ENCODE results near the gene ARHGAP15. TPM values are rescaled to one million over a fixed set of nuclear protein-coding genes. Genes with fewer than 3 reads are reported as not detected.

ARHGAP15 gene
- total RNA-seq, 1 donor from 2014 or later: not detected

DNA sequence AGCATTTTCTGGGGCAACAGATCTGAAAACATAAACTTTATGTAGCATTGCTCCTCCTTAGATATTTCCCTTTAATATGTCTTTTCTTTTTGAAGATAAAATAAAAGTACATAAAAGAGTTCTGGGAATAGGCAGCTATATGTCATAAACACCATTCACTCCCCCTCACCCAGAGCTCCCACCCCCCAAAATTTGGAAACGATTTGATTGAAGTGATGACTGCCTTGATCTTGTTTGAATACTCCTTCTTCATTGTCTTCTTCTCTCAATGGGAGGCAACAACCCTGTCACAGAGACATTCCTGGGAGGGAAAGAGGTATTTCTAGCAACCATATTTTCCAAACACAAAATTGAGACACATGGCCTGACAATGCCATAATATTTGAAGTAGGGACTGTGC is 369.3 kb downstream of the ARHGAP15 start:
- Mint-ChIP-seq H3K27me3 (ENCODE audit: unreplicated experiment) (no peaks in the 10 kb centered on the region), H3K4me1 (ENCODE audit: unreplicated experiment) (no peaks in the 10 kb centered on the region), H3K27ac (ENCODE audit: unreplicated experiment) (no peak overlapping the region), H3K9me3 (ENCODE audit: unreplicated experiment) (peaks cover 4% of the 10 kb centered on the region), H3K36me3 (ENCODE audit: unreplicated experiment) (no peaks in the 10 kb centered on the region), H3K4me3 (ENCODE audit: unreplicated experiment) (no peak overlapping the region)
- TF ChIP-seq, protein P1, sequence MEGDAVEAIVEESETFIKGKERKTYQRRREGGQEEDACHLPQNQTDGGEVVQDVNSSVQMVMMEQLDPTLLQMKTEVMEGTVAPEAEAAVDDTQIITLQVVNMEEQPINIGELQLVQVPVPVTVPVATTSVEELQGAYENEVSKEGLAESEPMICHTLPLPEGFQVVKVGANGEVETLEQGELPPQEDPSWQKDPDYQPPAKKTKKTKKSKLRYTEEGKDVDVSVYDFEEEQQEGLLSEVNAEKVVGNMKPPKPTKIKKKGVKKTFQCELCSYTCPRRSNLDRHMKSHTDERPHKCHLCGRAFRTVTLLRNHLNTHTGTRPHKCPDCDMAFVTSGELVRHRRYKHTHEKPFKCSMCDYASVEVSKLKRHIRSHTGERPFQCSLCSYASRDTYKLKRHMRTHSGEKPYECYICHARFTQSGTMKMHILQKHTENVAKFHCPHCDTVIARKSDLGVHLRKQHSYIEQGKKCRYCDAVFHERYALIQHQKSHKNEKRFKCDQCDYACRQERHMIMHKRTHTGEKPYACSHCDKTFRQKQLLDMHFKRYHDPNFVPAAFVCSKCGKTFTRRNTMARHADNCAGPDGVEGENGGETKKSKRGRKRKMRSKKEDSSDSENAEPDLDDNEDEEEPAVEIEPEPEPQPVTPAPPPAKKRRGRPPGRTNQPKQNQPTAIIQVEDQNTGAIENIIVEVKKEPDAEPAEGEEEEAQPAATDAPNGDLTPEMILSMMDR (IDR thresholded peaks at IDR 0.05): no peak
- DNase-seq (ENCODE audit: extremely low spot score, unreplicated experiment): no peak

DNA sequence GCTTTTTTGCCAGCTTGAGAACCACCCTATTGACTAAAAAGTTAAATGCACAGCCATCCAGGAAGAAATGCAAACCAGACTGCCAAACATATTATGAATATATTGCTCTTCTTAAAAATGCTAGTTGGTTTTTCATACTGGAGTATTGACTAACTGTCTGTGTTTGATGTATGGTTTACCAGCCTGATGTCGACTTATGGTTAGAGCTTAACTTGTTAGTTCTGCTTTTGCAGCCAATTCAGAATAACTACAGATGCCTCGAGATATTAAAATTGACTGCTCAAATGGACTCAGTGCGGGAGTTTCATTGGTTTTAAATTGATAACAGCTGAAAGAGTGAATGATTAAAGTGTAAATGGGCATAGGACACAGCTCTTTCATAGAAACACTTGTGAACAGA is 369.8 kb downstream of the ARHGAP15 start:
- H3K27me3 Mint-ChIP-seq (ENCODE audit: unreplicated experiment): no peaks in the 10 kb centered on the region
- no peak overlapping the region for H3K27ac Mint-ChIP-seq (ENCODE audit: unreplicated experiment)
- H3K4me1 Mint-ChIP-seq (ENCODE audit: unreplicated experiment): no peaks in the 10 kb centered on the region
- TF ChIP-seq, protein P1 (IDR thresholded peaks at IDR 0.05): no peak
- peaks cover 4% of the 10 kb centered on the region for H3K9me3 Mint-ChIP-seq (ENCODE audit: unreplicated experiment)
- DNase-seq (ENCODE audit: extremely low spot score, unreplicated experiment): no peak
- H3K36me3 Mint-ChIP-seq (ENCODE audit: unreplicated experiment): no peaks in the 10 kb centered on the region
- no peak overlapping the region for H3K4me3 Mint-ChIP-seq (ENCODE audit: unreplicated experiment)

DNA sequence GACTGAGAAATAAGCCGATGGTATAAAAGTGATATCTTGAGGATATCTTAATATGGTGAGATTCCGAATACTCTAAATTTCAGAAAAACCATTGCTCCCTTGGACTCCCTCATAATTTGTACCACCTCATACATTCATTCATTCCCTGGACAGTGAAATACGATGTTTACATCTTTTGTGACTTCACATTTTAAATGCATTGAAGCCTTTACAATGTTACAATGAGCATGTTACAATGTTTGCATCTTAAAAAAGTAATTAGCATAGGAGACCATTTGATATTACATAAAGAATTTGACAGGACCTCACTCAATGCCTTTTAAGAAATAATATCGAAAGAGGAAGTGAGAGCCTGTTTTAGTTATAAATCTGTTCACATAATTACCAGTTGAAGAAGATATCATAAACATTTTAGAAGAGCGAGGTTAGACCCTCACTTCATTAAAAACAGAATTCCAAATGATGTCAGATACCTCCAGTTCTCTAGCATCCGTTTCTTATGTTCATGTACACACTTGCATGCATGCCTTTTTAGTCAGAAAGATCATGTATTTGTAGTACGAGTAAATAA is 372.0 kb downstream of the ARHGAP15 start:
- H3K36me3 Mint-ChIP-seq (ENCODE audit: unreplicated experiment): no peaks in the 10 kb centered on the region
- H3K9me3 Mint-ChIP-seq (ENCODE audit: unreplicated experiment): no peaks in the 10 kb centered on the region
- H3K27me3 Mint-ChIP-seq (ENCODE audit: unreplicated experiment): no peaks in the 10 kb centered on the region
- DNase-seq (ENCODE audit: extremely low spot score, unreplicated experiment): no peak
- TF ChIP-seq, protein P1 (IDR thresholded peaks at IDR 0.05): no peak
- H3K27ac Mint-ChIP-seq (ENCODE audit: unreplicated experiment): no peak overlapping the region
- H3K4me1 Mint-ChIP-seq (ENCODE audit: unreplicated experiment): no peaks in the 10 kb centered on the region
- no peak overlapping the region for H3K4me3 Mint-ChIP-seq (ENCODE audit: unreplicated experiment)

DNA sequence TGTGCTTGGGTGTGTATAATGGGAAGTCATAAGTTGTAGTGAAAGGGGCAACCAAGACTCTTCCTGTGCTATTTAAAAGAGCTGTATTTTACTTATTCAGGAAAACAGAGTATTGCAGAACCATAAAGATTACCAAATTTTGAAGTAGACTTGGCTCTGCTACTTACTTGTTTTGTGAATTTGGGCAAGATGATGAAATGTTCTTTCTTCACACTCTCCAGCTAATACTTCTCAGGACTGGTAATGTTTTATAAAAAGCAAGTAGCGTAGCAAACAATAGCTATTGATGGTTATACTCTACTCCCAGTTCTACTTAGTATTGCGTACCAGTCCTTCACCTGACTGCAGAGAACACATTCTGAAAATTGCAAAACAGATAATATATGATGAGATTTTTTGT is 374.1 kb downstream of the ARHGAP15 start:
- H3K36me3 Mint-ChIP-seq (ENCODE audit: unreplicated experiment): no peaks in the 10 kb centered on the region
- H3K27ac Mint-ChIP-seq (ENCODE audit: unreplicated experiment): no peak overlapping the region
- H3K4me3 Mint-ChIP-seq (ENCODE audit: unreplicated experiment): no peak overlapping the region
- TF ChIP-seq, protein P1 (IDR thresholded peaks at IDR 0.05): no peak
- no peaks in the 10 kb centered on the region for H3K9me3 Mint-ChIP-seq (ENCODE audit: unreplicated experiment)
- DNase-seq (ENCODE audit: extremely low spot score, unreplicated experiment): no peak
- H3K4me1 Mint-ChIP-seq (ENCODE audit: unreplicated experiment): no peaks in the 10 kb centered on the region
- no peaks in the 10 kb centered on the region for H3K27me3 Mint-ChIP-seq (ENCODE audit: unreplicated experiment)

DNA sequence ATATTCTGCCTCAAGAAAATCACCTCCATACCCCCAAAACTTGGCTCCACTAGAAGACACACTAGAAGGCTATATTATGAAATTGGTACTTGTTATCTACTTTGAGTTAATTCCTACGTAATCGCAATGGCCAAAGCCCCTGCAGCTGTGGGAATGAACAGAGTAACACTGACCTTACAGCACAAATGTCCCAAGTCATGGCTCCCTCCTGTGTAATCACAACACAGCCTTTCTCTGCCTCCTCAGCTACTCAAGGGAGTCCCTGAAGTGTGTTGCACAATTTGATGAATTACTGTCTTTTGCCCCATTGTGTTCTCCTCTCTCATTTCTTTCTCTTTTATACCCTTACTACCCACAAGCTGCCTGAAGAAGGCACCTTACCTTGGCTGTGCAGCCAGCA is 375.2 kb downstream of the ARHGAP15 start:
- DNase-seq (ENCODE audit: extremely low spot score, unreplicated experiment): no peak
- Mint-ChIP-seq H3K4me3 (ENCODE audit: unreplicated experiment) (no peak overlapping the region), H3K27ac (ENCODE audit: unreplicated experiment) (no peak overlapping the region), H3K9me3 (ENCODE audit: unreplicated experiment) (no peaks in the 10 kb centered on the region), H3K27me3 (ENCODE audit: unreplicated experiment) (no peaks in the 10 kb centered on the region), H3K36me3 (ENCODE audit: unreplicated experiment) (no peaks in the 10 kb centered on the region), H3K4me1 (ENCODE audit: unreplicated experiment) (no peaks in the 10 kb centered on the region)
- TF ChIP-seq, protein P1 (IDR thresholded peaks at IDR 0.05): no peak

All from osteocyte (in vitro differentiated cells).